GDM1 (cell line): ENCODE data around the gene TOP1.

Experiments used
- DNase-seq: peaks from one replicate; lab custom pipeline; 2025; lab: John Stamatoyannopoulos, UW

TOP1 gene

DNA sequence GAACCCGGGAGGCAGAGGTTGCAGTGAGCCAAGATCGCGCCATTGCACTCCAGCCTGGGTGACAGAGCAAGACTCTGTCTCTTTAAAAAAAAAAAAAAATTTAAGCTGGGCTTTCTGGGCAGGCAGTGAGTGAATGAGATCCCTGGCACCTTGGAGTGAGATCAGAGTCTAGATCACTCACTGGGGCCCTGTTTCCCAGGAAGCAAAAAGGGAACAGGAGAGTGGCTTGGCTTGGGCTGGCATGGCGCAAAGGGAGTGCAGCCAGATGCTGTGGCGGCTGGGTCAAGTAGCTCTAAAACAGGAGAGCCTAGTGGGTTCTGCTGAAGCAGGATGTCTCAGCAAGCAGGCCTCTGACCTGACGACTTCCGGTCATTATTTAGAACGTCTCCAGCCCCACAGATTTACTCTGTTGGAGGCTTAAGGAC is 119.2 kb downstream of the TOP1 start:
- no peak for DNase-seq

DNA sequence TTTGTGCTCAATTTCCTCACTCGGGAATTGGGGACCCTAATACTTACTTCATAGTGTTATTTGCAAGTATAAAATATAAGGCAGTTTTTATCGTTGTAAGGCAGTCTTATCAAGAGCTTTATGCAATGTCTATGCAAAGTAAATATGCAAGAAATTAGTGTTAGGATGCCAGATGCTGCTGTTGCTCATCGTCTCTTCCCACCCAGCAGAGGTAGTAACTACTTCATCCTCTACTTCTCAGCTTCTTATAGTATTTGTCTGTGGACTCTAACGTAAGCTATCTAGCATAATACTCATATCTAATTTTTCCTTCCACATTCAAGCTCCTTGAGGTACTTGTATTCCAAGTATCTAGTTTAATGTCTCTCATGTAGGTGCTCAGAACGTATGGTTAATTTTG is 120.3 kb downstream of the TOP1 start:
- no peak for DNase-seq

DNA sequence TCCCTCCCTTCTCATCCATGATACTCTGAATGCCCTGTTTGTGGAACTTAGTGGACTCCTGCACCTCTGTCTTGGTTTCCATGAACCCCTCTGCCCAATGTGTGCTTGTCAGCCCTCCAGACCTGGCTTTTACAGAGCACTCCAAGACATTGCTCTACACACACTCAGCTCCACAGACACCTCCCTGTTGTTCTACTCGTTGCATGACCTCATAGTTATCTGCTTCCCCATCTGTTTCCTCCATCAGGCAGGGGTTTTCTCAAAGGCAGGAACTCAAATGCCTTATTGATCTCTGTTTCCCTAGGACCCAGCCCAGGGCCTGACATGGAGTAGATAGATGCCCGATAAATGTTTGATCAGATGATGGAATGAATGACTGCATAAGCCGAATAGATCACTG is 122.0 kb downstream of the TOP1 start:
- DNase-seq = peak; percentile 22

DNA sequence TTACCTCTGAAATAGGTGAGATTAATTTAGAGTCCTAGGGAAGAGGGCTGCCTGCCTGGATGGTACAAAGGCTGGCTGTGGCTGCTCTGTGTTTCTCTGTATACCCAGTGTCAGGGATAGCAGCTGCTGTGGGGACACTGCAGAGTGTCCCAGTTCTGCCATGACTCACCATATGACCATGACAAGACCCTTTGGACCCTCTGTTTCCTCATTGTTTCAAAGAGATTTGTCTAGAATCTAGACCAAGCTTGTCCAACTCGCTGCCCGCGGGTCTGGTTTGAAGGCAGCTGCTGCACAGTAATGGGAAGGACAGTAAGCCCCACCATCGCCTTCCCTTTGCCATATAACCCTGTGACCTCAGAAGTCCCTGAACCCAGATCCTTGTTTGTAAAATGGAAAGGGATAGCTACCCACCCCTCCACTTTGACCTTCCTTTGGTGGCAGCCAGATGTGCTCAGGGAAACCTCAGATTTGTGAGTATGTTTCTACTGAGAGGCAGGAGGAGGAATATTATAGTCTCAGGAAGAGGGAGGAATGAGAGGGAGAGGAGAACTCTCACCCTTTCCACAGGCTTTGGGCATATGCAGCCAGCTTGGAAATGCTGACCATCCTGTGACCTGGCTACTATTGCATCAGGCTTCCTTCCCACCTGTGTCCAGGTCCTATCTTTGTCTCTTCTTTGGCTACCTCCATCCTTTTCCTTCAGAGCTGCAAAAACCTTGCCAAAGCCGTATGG is 122.7 kb downstream of the TOP1 start:
- DNase-seq = no peak

DNA sequence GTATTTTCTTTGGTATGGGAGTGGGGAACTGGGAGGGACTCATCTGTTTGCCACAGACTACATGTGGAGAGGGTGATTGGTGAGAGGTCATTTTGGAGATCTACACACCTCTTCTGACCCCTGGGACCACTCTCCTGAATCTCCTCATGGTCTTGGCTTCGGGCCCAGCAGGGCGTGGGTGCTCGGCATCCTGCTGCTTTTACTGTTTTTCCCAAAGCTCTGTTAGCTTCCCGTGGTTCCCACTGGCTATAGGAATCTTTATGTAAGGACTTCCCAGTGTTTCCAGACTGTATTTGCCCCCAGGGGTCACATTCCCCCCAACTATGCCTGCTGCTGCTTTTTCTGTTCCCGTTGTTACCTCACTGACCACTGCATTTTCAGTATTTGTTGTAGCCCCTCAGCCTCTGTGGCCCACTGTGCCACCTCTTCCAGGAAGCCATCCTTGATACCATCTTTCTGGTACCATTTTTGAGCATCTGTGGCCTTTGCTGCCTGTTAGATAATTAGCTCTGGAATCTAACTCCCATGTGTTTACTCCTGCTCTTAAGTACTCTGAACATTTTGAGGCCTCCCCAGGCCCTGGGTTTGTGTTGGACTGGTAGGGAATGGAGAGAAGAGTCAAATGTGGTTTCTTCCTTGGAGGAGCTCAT is 123.6 kb downstream of the TOP1 start:
- DNase-seq = no peak

DNA sequence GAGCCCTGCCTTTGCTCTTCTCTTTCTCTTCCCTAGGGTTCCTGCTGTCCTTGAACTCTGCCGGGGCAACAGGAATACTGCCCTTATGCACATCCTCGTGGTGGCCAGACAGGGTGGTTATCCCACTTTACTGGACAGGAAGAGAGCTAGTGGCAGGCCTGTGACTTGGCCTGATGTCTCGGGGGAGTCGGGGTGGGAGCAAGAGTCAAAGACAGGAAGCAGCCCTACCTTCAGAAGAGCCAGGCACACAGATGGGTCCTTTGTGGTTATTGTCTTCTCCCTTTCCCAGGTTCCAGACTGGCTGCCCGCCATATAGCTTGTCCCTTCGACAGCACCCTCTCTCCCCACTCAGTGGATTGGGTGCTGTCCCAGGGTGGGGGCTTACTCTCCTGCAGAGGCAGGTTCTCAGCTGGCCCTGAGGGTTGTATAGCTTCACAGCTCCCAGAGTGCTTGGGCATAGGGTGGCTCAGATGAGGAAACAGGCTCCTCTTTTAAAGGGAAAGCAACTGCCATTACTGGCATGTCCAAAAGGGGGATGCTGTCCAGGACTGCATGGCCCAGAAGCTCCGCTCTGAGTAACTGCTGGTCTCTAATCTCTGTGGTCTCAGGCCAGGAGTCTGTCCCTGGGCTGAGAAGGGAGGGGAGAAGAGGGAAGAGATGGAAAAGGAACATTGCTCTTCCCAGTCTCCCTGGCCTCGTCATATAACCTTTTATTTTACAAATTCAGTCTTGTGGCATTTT is 126.0 kb downstream of the TOP1 start:
- no peak for DNase-seq

DNA sequence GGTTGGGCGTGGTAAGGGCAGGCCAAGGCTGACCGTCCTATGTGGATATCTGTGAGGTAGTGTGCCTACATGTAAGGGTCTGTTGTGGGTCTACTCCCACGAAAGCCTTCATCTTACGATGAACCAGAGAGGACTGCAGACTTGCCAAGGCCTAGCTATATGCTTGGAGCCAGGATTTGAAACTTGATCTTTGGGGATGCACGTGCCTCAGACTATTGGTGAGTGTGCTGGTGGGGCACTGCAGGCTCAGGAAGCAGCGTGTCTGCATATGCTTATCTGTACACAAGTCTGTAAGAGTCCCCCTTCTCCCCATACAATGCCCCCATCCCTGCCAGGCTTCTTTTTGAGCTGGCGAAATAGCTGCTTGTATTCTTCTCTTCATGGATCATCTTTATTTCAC is 126.6 kb downstream of the TOP1 start:
- DNase-seq = no peak

DNA sequence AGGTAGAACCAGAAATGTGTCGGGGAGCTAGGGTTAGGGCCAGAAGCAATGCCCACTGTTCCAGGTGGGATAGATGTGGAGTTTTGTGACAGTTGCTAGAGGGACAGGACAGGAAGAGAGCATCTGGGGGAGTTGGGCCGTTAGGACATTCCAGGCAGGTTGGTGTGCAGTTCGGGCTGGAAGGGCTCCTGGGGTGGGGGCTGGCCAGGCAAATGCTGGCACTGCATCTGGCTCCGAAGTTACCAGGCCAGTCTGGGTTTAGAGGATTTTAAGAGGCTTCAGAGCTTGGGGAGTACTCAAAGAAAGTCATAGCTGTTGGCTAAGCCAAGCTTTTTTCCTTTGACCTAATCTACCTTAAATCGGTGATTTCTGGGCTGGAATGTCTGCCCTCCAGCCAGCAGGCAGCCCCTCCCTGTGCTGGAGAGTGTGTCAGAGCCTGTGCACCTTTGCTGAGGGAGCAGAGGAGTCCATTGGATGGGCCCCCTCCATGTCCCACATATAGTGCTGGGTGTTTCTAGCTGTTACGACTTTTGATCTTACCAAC is 129.5 kb downstream of the TOP1 start:
- no peak for DNase-seq

DNA sequence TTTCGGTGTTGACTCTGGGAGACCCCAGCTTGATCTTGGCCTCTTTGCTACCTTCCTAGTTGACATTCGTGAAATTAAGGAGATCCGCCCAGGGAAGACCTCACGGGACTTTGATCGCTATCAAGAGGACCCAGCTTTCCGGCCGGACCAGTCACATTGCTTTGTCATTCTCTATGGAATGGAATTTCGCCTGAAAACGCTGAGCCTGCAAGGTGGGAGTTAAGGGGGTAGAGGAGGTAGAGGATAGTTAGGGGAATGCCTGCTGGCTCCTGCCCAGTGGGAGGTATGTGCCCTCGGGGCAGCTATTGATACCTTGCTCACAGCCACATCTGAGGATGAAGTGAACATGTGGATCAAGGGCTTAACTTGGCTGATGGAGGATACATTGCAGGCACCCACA is 130.9 kb downstream of the TOP1 start:
- DNase-seq = no peak

DNA sequence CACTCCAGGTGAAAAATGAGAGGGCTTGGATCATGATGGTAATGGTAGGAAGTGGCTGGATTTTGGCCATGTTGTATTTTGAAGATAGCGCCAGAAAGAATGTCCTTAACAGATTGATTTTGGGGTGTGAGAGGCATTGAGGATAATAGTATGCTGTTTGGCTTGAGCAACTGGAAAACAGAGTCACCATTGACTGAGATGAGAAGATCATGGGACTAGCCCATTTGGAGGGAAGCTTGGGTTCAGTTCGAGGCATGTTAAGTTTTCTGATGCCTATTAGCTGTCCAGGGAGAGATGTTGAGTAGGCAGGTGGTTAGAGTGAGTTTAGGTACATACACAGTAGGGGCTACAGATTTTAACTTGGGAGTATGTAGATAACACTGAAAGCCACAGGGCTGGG is 132.1 kb downstream of the TOP1 start:
- DNase-seq = no peak

DNA sequence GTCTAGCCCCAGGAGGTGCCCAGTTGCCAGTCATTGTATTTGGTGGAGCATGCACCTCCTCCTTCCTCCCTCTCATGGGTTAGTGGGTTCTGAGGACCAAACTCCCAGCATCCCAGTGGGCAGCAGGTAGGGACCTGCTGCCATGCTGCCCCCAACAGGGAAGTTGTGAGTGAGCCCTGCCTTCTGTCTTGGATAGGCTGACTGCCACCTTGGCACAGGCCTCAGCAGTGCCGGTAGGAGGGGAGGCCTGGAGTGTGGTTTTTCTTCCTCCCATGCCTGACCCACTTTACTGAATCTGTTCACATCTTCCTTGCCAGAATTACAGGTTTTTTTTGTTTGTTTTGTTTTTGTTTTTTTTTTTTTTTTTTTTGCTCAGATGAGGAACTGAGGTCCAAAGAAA is 133.3 kb downstream of the TOP1 start:
- no peak for DNase-seq

DNA sequence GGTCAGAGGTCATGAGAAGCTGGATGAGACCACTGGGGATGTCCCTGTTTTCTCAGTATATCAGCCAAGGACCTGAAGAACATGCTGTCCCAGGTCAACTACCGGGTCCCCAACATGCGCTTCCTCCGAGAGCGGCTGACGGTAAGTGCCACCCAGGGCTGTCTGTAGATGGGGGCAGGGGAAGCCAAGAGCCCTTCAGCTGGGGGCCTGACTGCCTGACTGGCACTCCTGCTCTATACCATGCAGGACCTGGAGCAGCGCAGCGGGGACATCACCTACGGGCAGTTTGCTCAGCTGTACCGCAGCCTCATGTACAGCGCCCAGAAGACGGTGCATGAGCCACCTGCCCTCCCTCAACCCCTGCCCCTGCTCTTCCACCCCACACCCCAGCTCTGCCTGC is 133.8 kb downstream of the TOP1 start:
- DNase-seq = no peak

DNA sequence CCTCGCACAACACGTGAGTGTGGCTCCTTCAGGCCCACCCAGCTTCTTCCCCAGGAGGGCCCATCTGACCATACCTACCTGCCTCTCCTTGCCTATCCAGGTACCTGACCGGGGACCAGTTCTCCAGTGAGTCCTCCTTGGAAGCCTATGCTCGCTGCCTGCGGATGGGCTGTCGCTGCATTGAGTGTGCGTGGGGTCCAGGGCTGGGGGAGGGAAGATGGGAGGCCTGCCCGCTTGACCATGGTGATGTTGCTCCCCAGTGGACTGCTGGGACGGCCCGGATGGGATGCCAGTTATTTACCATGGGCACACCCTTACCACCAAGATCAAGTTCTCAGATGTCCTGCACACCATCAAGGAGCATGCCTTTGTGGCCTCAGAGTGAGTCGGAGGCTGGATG is 135.2 kb downstream of the TOP1 start:
- DNase-seq = no peak

DNA sequence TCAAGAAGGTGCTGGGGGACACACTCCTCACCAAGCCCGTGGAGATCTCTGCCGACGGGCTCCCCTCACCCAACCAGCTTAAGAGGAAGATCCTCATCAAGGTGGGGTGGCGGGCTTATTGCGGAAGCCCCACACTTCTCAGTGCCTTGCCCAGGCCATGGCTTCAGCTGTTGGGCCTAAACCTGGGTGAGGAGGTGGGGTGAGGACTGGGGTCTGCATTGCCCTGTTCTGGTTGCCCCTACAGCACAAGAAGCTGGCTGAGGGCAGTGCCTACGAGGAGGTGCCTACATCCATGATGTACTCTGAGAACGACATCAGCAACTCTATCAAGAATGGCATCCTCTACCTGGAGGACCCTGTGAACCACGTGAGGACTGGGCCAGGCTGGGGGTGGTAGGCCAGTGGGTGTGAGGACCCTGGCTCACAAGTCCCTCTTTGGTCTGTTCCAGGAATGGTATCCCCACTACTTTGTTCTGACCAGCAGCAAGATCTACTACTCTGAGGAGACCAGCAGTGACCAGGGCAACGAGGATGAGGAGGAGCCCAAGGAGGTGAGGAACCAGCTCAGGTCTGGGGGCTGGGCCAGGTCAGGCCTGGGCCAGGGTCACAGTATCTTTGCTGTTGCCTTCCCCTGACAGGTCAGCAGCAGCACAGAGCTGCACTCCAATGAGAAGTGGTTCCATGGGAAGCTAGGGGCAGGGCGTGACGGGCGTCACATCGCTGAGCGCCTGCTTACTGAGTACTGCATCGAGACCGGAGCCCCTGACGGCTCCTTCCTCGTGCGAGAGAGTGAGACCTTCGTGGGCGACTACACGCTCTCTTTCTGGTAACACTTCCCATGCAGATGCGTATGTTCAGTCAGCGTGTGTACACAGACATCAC is 136.6 kb downstream of the TOP1 start:
- DNase-seq = no peak

DNA sequence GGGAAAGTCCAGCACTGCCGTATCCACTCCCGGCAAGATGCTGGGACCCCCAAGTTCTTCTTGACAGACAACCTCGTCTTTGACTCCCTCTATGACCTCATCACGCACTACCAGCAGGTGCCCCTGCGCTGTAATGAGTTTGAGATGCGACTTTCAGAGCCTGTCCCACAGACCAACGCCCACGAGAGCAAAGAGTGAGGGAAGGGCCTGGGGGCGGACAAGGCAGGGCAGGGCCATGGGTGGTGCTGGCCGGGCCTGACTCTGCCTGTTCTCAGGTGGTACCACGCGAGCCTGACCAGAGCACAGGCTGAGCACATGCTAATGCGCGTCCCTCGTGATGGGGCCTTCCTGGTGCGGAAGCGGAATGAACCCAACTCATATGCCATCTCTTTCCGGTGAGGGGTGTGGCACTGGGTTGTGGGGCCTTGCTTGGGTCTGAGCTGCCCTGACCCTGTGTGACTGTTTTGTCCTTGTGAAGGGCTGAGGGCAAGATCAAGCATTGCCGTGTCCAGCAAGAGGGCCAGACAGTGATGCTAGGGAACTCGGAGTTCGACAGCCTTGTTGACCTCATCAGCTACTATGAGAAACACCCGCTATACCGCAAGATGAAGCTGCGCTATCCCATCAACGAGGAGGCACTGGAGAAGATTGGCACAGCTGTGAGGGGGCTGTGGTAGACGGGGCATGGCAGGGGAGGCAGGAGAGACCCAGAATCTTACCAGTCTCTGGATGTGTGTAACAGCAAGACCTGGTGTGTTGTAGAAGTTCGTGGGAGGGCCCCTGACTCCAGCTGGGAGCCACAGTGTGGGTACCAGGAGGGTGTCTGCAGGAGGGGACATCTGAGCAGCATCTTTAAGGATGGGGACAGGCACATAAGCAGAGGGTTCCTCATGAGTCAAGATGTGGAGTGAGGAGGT is 137.8 kb downstream of the TOP1 start:
- DNase-seq = no peak

DNA sequence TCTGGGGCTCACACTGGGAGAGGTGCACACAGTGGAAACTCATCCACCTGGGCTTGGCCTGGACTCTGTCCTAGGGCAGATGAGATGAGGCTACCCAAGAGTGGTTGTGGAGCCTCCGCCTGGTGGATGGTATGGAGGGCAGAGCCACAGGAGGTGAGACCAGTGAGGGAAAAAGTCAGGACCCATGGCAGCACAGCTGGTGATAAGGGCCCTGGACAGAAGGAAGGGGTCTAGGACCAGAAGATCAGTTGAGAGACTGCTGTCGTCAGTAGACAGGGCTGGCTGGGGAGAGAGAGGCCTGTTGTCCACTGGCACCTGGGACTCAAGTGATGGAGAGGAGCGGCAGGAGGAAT is 138.5 kb downstream of the TOP1 start:
- DNase-seq = no peak

DNA sequence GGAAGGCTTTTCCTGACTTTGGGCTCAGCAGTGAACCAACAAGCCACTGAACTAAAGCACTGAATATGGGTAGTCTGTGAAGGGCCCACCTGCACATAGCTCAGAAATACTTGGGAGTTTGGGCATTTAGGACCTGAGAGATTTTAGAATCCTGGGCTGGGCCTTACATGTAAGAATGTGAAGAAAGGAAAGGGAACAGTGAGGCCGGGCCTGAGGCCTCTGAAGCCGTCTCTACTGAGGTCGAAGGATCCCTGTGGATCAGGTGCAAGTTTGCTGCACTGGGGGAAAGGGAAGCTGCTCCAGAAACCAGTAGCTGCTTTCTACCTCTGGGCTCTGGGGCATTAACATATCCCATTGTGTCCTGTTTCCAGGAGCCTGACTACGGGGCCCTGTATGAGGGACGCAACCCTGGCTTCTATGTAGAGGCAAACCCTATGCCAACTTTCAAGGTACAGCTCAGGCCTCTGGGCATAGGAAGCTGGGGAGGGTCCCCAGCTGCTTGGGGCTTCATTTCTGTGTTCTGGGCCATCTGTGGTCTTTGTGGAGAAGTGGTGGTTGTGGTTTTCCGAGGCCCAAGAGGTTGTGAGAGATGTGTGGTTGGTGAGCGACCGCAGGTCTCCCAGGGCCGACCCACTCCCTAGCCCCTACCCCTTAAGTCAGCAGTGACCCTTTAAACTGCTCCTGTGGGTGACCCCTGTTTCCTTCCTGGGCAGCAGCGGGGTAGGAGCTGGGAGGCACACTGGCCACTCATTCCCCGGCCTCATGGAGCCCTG is 139.0 kb downstream of the TOP1 start:
- peak; percentile 64 for DNase-seq

DNA sequence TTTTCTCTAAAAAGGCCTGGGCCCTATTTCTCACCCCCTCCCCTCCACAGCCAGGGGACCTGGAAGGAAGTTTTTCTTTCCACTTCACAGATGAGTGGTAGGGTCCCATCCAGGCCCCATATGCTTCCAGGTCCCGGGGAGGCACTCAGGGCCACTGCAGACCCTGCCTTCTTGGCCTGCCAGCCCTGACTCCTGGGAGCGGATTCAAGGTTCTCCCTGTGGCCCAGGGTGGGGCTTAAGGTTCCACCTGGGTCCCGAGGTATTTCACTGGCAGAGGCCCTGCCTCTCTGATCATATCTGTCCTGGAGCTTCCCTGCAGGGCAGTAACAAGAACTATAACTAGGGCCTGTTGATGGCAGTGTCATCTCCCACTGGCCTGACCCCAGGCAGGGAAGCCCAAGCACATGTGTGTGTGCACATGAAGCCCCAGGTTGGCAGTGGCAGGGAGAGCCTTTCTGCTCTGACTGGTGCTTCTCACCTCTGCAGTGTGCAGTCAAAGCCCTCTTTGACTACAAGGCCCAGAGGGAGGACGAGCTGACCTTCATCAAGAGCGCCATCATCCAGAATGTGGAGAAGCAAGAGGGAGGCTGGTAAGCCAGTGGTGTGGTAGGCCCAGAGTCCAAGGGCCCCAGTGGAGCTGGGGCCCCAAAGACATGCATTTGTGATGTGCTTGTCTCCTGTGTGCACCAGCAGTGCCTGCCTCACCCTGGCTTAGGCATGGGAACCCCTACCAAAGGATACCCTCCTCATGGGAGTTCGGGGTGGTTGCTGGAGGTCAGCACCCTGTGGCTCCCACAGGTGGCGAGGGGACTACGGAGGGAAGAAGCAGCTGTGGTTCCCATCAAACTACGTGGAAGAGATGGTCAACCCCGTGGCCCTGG is 139.9 kb downstream of the TOP1 start:
- DNase-seq = no peak

DNA sequence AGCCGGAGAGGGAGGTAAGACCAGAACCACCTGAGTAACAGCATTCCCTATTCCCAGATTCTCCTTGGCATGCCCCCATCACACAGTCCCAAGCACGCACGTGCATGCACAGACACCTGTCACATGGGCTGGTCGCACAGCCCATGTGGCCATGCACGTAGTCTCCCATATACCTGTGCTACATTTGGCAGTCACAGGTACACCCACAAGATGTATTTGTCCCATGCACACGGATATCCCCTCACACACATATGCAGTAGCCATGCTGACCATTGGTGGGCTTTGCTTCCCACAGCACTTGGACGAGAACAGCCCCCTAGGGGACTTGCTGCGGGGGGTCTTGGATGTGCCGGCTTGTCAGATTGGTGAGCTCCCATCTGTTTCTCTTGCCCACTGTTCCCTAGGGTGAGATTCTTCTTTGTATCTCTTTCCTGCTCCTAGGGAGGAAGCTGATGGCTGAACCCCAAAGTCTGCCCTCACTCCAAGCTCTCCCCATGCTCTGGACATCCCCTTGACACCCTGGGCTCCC is 140.6 kb downstream of the TOP1 start:
- DNase-seq = no peak
